Forelimb muscle (tissue), 1 donor: ENCODE results near the gene IQCK. TPM values are rescaled to one million over a fixed set of nuclear protein-coding genes. Genes with fewer than 3 reads are reported as not detected.
"Not testable (repeated sequence)": the region's sequence is repeated elsewhere in the genome, so short reads cannot be mapped to it uniquely, and the experiment has no call there.

Experiments
- DNase-seq: peaks from one replicate; pipeline ENCODE4 v3.0.0-alpha.2; 2013; ENCODE audit warnings: low read depth
- polyA plus RNA-seq: library from polyadenylated mRNA; unstranded; fragments of 120-200 nt; gene quantifications from one replicate; pipeline ENCODE4 v1.2.1, GENCODE V29; 2013; ENCODE audit not compliant: insufficient read length

Gene IQCK
- polyA plus RNA-seq, 1 donor = 14.2 TPM

GRCh38 chr16:19699472-19699871 lies 18.6 kb upstream of the IQCK start:
- DNase-seq = no peak

- no peak for DNase-seq
These were observed 17.7 kb upstream of the IQCK start for GRCh38 chr16:19700319-19700781.

- no peak for DNase-seq
These were observed 17.0 kb upstream of the IQCK start for GRCh38 chr16:19701091-19701490.

GRCh38 chr16:19703172-19703889 lies 14.7 kb upstream of the IQCK start:
- no peak for DNase-seq

GRCh38 chr16:19704321-19705145 lies 13.5 kb upstream of the IQCK start:
- no peak for DNase-seq

- no peak for DNase-seq
These were observed 12.9 kb upstream of the IQCK start for GRCh38 chr16:19705146-19705501.

GRCh38 chr16:19705843-19706242 lies 12.2 kb upstream of the IQCK start:
- no peak for DNase-seq

GRCh38 chr16:19706846-19707245 lies 11.2 kb upstream of the IQCK start:
- DNase-seq = no peak

GRCh38 chr16:19707569-19708295 lies 10.3 kb upstream of the IQCK start:
- DNase-seq = no peak

GRCh38 chr16:19708296-19709205 lies 9.5 kb upstream of the IQCK start:
- no peak for DNase-seq

GRCh38 chr16:19709381-19710136 lies 8.5 kb upstream of the IQCK start:
- DNase-seq = no peak

- no peak for DNase-seq
These were observed 7.7 kb upstream of the IQCK start for GRCh38 chr16:19710191-19710908.

- DNase-seq = no peak
These were observed 7.0 kb upstream of the IQCK start for GRCh38 chr16:19710991-19711545.

GRCh38 chr16:19711643-19712042 lies 6.4 kb upstream of the IQCK start:
- DNase-seq = no peak

GRCh38 chr16:19712418-19713058 lies 5.5 kb upstream of the IQCK start:
- DNase-seq = no peak

GRCh38 chr16:19713697-19714096 lies 4.4 kb upstream of the IQCK start:
- DNase-seq = no peak

GRCh38 chr16:19715566-19715965 lies 2.5 kb upstream of the IQCK start:
- no peak for DNase-seq

- no peak for DNase-seq
These were observed 1.9 kb upstream of the IQCK start for GRCh38 chr16:19716183-19716582.

- not testable (repeated sequence) for DNase-seq
These were observed 1.3 kb upstream of the IQCK start for GRCh38 chr16:19716728-19717127.
